NCI-H2227 treated with DMSO at 0.1 percent for 48 hours (cell line): ENCODE data around the gene SLC26A3.

ENCODE experiments used
- DNase-seq: peaks from one replicate; lab custom pipeline; 2025; lab: John Stamatoyannopoulos, UW

The SLC26A3 gene

GRCh38 chr7:107746006-107746405, 57.0 kb downstream of the SLC26A3 start:
- DNase-seq, result no peak

DNA sequence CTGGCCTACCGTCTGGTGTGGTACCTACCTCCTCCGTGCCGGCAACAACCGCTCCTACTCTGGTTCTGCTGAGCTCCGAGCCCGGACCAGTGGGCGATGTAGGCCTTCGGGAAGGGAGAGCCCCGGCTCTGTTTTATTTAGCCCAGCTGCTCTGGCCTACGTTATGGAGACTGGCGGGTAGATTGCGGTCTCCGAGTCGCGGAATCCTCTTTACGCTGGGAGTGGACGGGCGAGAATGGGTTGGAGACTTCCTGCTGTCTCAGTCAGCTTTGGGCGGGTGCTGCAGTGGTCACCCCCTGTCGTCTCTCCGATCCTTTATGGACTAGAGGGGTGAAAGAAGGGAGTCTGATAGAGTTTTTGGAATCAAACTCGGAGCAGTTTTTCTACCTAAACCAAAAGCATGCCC, 58.7 kb downstream of the SLC26A3 start:
- DNase-seq, result no peak

DNA sequence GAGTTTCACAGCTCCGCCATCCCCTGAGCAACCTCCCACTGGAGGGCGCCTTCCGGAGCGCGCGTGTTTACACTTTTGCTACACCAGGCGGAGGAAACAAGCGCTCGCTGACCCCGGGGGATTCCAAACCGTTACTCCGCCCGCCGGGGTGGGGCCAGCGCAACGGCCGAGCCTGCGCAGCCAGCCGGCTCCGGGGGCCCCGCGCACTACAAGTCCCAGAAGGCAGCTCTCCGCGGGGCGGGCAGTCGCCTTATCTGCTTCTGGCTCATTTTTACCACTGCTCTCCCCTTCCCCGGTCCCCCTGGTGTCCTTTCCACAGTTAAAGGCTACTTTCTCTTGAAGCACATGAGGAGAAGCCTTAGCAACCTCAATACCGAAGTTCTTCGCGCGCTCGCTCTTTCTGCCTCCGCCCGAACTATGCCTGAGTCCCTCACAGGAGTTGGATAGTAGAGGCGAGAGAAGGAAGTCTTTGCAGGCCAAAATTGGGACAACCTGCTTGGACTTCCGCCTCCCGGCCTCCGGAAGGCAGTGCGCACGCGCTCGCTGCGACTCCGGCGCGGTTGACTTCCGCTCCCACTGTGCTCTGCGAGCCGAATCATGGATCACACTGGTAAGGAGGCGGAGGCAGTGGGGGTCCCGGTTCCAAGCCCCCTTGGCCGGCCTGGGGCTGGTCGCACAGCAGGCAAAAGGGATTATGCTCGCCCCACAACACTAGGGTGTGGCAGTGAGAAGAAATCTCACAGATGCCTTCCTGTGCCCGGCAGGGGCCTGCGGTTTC, 59.3 kb downstream of the SLC26A3 start, which contains the start of gene CBLL1:
CBLL1 (plus strand) TSS at position 576 of the 778 bp plus-strand sequence; CDS start at position 598, 22 bp downstream.
- DNase-seq, result peak; percentile 98

GRCh38 chr7:107742678-107743566, 60.1 kb downstream of the SLC26A3 start:
- DNase-seq, result peak; percentile 62

DNA sequence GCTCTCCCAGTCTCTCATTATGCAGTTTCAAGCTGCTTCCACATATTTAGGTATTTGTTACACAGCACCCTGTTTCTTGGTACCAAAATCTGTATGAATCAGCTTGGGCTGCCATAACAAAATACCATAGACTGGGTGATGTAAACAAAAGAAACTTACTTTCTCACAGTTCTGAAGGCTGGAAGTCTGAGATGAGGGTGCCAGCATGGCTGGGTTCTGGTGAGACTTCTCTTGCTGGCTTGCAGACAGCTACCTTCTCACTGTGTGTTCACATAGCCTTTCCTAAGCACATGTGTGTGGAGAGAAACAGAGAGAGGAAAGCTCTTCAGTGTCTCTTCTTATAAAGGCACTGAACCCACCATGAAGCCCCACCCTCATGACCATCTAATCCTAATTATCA, 74.7 kb downstream of the SLC26A3 start:
- no peak for DNase-seq

DNA sequence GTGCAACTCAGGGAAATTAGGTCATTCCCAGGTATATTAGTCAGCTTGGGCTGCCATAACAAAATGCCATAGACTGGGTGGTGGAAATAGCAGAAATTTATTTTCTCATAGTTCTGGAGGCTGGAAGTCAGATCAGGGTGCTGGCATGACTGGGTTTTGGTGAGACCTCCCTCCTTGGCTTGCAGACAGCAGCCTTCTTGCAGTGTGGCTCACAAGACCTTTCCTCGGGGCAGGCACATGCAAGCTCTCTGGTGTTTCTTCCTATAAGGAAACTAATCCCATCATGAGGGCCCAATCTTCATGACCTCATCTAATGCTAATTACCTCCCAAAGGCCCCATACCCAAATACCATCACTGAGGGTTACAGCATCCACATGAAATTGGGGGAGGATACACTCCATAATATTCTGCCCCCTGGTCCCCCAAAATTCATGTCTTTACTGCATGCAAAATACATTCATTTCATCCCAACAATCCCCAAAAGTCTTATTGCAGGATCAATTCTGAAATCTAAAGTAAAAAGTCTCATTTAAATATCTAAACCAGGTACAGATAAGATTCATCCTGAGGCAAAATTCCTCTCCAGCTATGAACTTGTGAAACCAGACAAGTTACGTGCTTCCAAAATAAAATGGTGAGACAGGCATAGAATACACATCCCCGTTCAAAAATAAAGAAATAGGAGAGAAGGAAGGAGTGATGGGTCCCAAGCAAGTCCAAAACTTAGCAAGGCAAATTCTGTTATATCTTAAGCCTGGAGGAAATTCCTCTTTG, 76.5 kb downstream of the SLC26A3 start:
- no peak for DNase-seq

- DNase-seq, result no peak
Observed at GRCh38 chr7:107725138-107725740, 77.8 kb downstream of the SLC26A3 start.

DNA sequence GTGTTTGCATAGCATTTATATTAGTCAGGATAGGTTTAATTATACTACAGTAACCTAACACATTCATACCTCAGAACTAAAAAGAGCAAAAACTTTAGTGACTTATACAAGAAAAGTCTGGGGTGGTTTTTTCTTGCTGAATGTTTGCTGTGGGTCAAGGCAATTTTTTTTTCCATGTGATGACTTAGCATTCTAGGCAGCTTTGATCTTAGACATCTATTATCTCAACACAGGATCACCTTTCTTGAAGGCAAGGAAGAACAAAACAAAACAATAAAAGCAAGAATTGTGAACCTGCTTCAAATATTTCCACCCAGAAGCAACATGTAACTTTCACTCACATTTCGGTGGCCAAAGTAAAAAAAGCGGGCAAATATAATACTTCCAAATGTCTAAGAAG, 79.8 kb downstream of the SLC26A3 start:
- DNase-seq, result no peak

DNA sequence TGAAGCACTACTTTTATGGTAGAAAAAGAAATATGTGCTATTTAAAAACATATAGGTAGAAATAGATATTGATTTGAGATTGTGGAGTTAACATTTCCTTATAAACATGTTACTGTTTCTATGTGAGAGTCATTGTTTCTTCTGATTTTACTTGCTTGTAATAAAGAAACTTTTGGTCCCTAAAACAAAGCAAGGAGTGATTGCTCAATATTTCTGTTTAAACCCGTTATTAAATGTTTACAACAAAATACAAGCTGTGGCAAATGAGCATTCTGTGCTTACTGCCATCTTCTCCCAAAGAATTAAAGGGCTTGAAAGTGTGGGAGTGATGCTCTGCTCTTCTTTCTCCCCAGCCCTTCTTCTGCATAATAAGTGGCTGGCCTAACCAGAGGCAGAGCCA, 81.7 kb downstream of the SLC26A3 start:
- no peak for DNase-seq

GRCh38 chr7:107718456-107719193, 84.4 kb downstream of the SLC26A3 start:
- no peak for DNase-seq

DNA sequence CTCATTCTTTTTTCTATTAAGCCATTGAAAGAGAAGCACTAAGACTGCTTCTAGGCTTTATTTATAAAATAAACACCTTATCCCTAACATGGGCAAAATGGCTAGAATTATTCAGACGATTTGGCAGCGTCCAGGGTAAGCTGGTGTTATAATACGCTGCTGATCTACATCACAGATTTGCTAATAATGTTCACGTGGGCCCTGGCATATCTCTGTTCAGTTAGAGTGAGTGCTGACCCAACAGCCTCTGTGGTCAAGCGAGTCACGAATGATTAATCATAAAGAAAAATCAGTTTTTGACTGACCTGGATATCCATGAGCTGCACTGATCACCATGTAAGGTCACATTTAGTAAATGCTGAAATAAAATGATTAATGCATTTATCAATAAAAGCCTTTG, 87.5 kb downstream of the SLC26A3 start:
- DNase-seq, result no peak
